ENCODE data around the gene ADGRV1. TPM values are rescaled to one million over a fixed set of nuclear protein-coding genes. Genes with fewer than 3 reads are reported as not detected.

ADGRV1 gene
- polyA plus RNA-seq, 1 of the 3 experiments (the other 2 are of a cell fraction), result 0.23 TPM

GRCh38 chr5:91160714-91161285 lies 602.2 kb downstream of the ADGRV1 start:
- ChIA-PET CTCF (no interaction called here), POLR2A (no interaction called here)
- Histone ChIP-seq H4K20me1 (ENCODE audit: insufficient read depth) (no peaks in the 10 kb centered on the region), H3K4me1 (ENCODE audit: control insufficient read depth in 1 of 2, insufficient read depth in 2 of 2, low read depth in 1 of 2, low read length in 1 of 2) (peaks cover 2 to 8% of the 10 kb centered on the region in 2 experiments), H2AFZ (ENCODE audit: low read depth) (no peak overlapping the region), H3F3A (replicated peaks; ENCODE audit: insufficient read depth) (peaks cover 5% of the 10 kb centered on the region), H3K9me2 (no peaks in the 10 kb centered on the region), H3K9ac (no peak overlapping the region), H3K4me3 (ENCODE audit: low read depth in 2 of 2, low read length in 1 of 2) (no peak overlapping the region), H3K9me3 (no peaks in the 10 kb centered on the region), H3K79me2 (ENCODE audit: insufficient read depth) (no peaks in the 10 kb centered on the region), H3K4me2 (no peak overlapping the region), H3K27ac (ENCODE audit: low read depth in 2 of 2, low read length in 1 of 2) (no peak overlapping the region), H3K36me3 (replicated peaks in 1 of 2; ENCODE audit: control insufficient read depth in 1 of 2, insufficient read depth in 2 of 2, low read length in 1 of 2) (no peaks in the 10 kb centered on the region), H3K27me3 (ENCODE audit: insufficient read depth) (no peaks in the 10 kb centered on the region)
- no peak for DNase-seq
- 83% methylated on average over 5 of the region's 5 CpGs for WGBS (ENCODE audit: low lambda C conversion rate)
- TF ChIP-seq, protein P1, sequence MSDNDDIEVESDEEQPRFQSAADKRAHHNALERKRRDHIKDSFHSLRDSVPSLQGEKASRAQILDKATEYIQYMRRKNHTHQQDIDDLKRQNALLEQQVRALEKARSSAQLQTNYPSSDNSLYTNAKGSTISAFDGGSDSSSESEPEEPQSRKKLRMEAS (IDR thresholded peaks at IDR 0.05; ENCODE audit: low read depth), result no peak
- TF ChIP-seq POLR2AphosphoS5 (IDR thresholded peaks at IDR 0.05; ENCODE audit: low read depth, low read length), result no peak
- no peak for TF ChIP-seq ELF1 (IDR thresholded peaks at IDR 0.05)
- TF ChIP-seq USF2 (IDR thresholded peaks at IDR 0.05; ENCODE audit: borderline replicate concordance, low read depth, low read length), result no peak
- no peak for TF ChIP-seq EZH2phosphoT487 (IDR thresholded peaks at IDR 0.05; ENCODE audit: borderline replicate concordance, low read depth)
- TF ChIP-seq EP300 (IDR thresholded peaks at IDR 0.05; ENCODE audit: borderline replicate concordance in 1 of 2, low read depth in 1 of 2, low read length in 1 of 2), result no peak
- TF ChIP-seq RAD21 (IDR thresholded peaks at IDR 0.05; ENCODE audit: low read length), result no peak
- TF ChIP-seq FOSL2 (IDR thresholded peaks at IDR 0.05; ENCODE audit: borderline replicate concordance, low read depth), result no peak
- no peak for TF ChIP-seq JUND (IDR thresholded peaks at IDR 0.05)
- TF ChIP-seq MXI1 (IDR thresholded peaks at IDR 0.05; ENCODE audit: low read depth, low read length), result no peak

DNA sequence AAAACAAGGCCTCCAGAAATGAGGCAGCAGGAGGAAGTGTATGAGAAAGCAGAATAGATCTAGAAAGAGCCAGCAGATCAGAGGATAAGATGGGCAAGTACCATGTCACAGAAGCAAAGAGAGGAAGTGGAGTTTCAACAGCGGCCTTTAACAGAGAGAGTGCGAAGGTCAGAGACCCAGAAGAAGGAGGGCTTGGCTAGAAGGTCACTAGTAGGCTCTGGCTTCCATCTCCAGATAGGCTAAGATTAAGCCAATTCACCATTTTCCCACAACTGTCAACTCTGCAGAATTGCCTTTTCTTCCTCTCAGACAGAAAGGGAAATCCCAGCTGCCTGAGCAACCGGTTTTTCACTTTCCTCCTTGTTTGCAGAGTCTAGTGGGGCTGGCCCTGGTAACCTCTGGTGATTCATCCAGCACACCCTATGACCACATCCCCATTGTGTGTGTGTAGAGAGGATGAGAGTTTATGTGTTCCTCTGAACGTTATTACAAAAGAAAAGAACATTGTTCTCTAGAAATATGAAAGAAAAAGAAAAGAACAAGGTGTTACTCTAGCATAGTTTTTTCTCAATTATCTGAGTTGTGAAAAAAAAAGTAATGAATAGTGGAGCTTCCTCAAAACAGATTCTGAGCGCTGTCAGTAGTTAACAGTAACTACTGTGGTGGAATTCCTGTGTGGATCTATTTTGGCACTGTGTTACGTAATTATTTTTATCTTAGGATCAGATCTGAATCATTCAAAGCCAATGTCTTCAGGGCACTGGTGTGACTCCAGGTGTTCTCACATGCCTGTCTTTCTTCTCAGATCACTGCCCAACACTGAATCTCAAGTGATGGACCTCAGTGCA lies 604.2 kb downstream of the ADGRV1 start:
- Histone ChIP-seq H3K27me3 (ENCODE audit: insufficient read depth) (no peaks in the 10 kb centered on the region), H3K9me2 (no peaks in the 10 kb centered on the region), H3K9ac (peak overlapping the region; percentile 42; the same call in 1 of the 2 replicates), H3F3A (replicated peaks; ENCODE audit: insufficient read depth) (peaks cover 15% of the 10 kb centered on the region), H3K27ac (ENCODE audit: low read depth in 2 of 2, low read length in 1 of 2) (peak overlapping the region; percentile 25 to 85; a peak in 3 of 4 replicates), H4K20me1 (ENCODE audit: insufficient read depth) (no peaks in the 10 kb centered on the region), H3K9me3 (no peaks in the 10 kb centered on the region), H3K4me1 (ENCODE audit: control insufficient read depth in 1 of 2, insufficient read depth in 2 of 2, low read depth in 1 of 2, low read length in 1 of 2) (peaks cover 2 to 17% of the 10 kb centered on the region in 2 experiments), H3K79me2 (ENCODE audit: insufficient read depth) (no peaks in the 10 kb centered on the region), H3K36me3 (replicated peaks in 1 of 2; ENCODE audit: control insufficient read depth in 1 of 2, insufficient read depth in 2 of 2, low read length in 1 of 2) (no peaks in the 10 kb centered on the region), H3K4me3 (ENCODE audit: low read depth in 2 of 2, low read length in 1 of 2) (no peak overlapping the region), H3K4me2 (peak overlapping the region; percentile 14; the same call in 1 of the 2 replicates), H2AFZ (ENCODE audit: low read depth) (peak overlapping the region; percentile 67)
- 44% methylated on average over 6 of the region's 6 CpGs for WGBS (ENCODE audit: low lambda C conversion rate)
- ChIA-PET POLR2A (no interaction called here), CTCF (no interaction called here)
- no peak for DNase-seq
- TF ChIP-seq MEF2A (IDR thresholded peaks at IDR 0.05; ENCODE audit: borderline replicate concordance, low read depth), result 0 out of 2 replicates have a peak, but pooled peaks have one; percentile 57
- no peak for TF ChIP-seq FOXJ3 (CRISPR knock-in tag; IDR thresholded peaks at IDR 0.05)
- peak; percentile 54 for TF ChIP-seq TCF12 (IDR thresholded peaks at IDR 0.05)
- no peak for TF ChIP-seq GABPA (IDR thresholded peaks at IDR 0.05; ENCODE audit: low read depth)
- no peak for TF ChIP-seq SMC3 (IDR thresholded peaks at IDR 0.05; ENCODE audit: low read depth, low read length)
- no peak for TF ChIP-seq RFX5 (IDR thresholded peaks at IDR 0.05; ENCODE audit: low read length)
- peak; percentile 77 for TF ChIP-seq JUND (IDR thresholded peaks at IDR 0.05)
- peak in 1 of 2 experiments; percentile 39; a peak in 1 of 4 replicates for TF ChIP-seq EP300 (IDR thresholded peaks at IDR 0.05; ENCODE audit: borderline replicate concordance in 1 of 2, low read depth in 1 of 2, low read length in 1 of 2)
- no peak for TF ChIP-seq RCOR1 (IDR thresholded peaks at IDR 0.05; ENCODE audit: low read length)
- TF ChIP-seq, protein P1 (IDR thresholded peaks at IDR 0.05; ENCODE audit: low read depth), result no peak
- no peak for TF ChIP-seq MXI1 (IDR thresholded peaks at IDR 0.05; ENCODE audit: low read depth, low read length)
- no peak for TF ChIP-seq SIN3A (IDR thresholded peaks at IDR 0.05; ENCODE audit: borderline replicate concordance, low read depth, low read length)
- peak; percentile 38 for TF ChIP-seq PBX3 (IDR thresholded peaks at IDR 0.05)
- TF ChIP-seq, protein P2, sequence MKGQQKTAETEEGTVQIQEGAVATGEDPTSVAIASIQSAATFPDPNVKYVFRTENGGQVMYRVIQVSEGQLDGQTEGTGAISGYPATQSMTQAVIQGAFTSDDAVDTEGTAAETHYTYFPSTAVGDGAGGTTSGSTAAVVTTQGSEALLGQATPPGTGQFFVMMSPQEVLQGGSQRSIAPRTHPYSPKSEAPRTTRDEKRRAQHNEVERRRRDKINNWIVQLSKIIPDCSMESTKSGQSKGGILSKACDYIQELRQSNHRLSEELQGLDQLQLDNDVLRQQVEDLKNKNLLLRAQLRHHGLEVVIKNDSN (IDR thresholded peaks at IDR 0.05; ENCODE audit: borderline replicate concordance, low read depth), result peak; percentile 33; the same call in 1 of the 2 replicates
- no peak for TF ChIP-seq CTCF (IDR thresholded peaks at IDR 0.05)

Measured in SK-N-SH (cell line).